ENCODE measurements around the gene CFAP92. TPM values are rescaled to one million over a fixed set of nuclear protein-coding genes. Genes with fewer than 3 reads are reported as not detected.

CFAP92 gene
- total RNA-seq, 4 donors from 2014 or later = 0.40 to 2.5 (median 0.57) TPM

- DNase-seq = no peak
Observed at GRCh38 chr3:129002573-129003569, 9.0 kb upstream of the CFAP92 start.

GRCh38 chr3:129001806-129002572 is 8.1 kb upstream of the CFAP92 start:
- Histone ChIP-seq H3K36me3 (no peaks in the 10 kb centered on the region), H3K9me3 (no peaks in the 10 kb centered on the region), H3K27me3 (no peaks in the 10 kb centered on the region), H3K27ac (peak overlapping the region in 2 of 3 donors; percentile 60 to 85), H3K4me1 (peaks cover 17 to 41% of the 10 kb centered on the region in 2 donors), H3K4me3 (replicated peaks in 1 of 3) (peak overlapping the region in 2 of 3 donors; percentile 35 to 42)
- DNase-seq = no peak
- no peak for TF ChIP-seq POLR2A (IDR thresholded peaks at IDR 0.05)
- TF ChIP-seq CTCF (IDR thresholded peaks at IDR 0.05) = no peak
- intact Hi-C loops (cut with DNase I) = no loop called here
- 2 to 5% methylated on average over 20 to 29 of the region's 81 CpGs for WGBS, 2 donors

More at GRCh38 chr3:129002573-129003569, 9.0 kb upstream of the CFAP92 start:
- Histone ChIP-seq H3K4me1 (peaks cover 17 to 41% of the 10 kb centered on the region in 2 donors), H3K4me3 (replicated peaks in 1 of 3) (no peak overlapping the region), H3K9me3 (no peaks in the 10 kb centered on the region), H3K36me3 (no peaks in the 10 kb centered on the region), H3K27me3 (no peaks in the 10 kb centered on the region), H3K27ac (peak overlapping the region in 1 of 3 donors; percentile 43)
- intact Hi-C loops (cut with DNase I) = no loop called here
- 37 to 44% methylated on average over 26 to 28 of the region's 28 CpGs for WGBS, 2 donors
- TF ChIP-seq CTCF (IDR thresholded peaks at IDR 0.05) (no peak), POLR2A (IDR thresholded peaks at IDR 0.05) (no peak)

- H3K27ac ChIP-seq = peak within 1 kb of the TSS in 2 of 3 donors; percentile 60 to 85
- peaks cover 16 to 41% of the 10 kb centered on the region in 2 donors for H3K4me1 ChIP-seq
- no peaks in the 10 kb centered on the region for H3K27me3 ChIP-seq
- peak; percentile 57 to 61 for DNase-seq
- H3K36me3 ChIP-seq = no peaks in the 10 kb centered on the region
- peak in 1 of 2 donors; percentile 54 for TF ChIP-seq POLR2A (IDR thresholded peaks at IDR 0.05)
- no peak for TF ChIP-seq CTCF (IDR thresholded peaks at IDR 0.05)
- 1% methylated on average over 19 to 25 of the region's 74 CpGs for WGBS, 2 donors
- H3K9me3 ChIP-seq = no peaks in the 10 kb centered on the region
- intact Hi-C loops (cut with DNase I) = no loop called here
- H3K4me3 ChIP-seq (replicated peaks in 1 of 3) = peak within 1 kb of the TSS; percentile 14 to 42 (median 35)
Observed at GRCh38 chr3:129001101-129001805, 7.4 kb upstream of the CFAP92 start, which contains the start of gene EFCC1. TSS of gene EFCC1 (plus strand) at chr3:129001304. CDS start at chr3:129001629, 325 bp downstream.

GRCh38 chr3:129000742-129001100 is 6.8 kb upstream of the CFAP92 start:
- H3K4me1 ChIP-seq = peaks cover 11 to 37% of the 10 kb centered on the region in 2 donors
- 15 to 21% methylated on average over 14 to 15 of the region's 15 CpGs for WGBS, 2 donors
- H3K9me3 ChIP-seq = no peaks in the 10 kb centered on the region
- no peaks in the 10 kb centered on the region for H3K27me3 ChIP-seq
- H3K27ac ChIP-seq = peak overlapping the region in 2 of 3 donors; percentile 60 to 85
- intact Hi-C loops (cut with DNase I) = no loop called here
- no peaks in the 10 kb centered on the region for H3K36me3 ChIP-seq
- peak overlapping the region in 2 of 3 donors; percentile 14 to 42 for H3K4me3 ChIP-seq (replicated peaks in 1 of 3)
- no peak for TF ChIP-seq CTCF (IDR thresholded peaks at IDR 0.05)
- TF ChIP-seq POLR2A (IDR thresholded peaks at IDR 0.05) = no peak
- DNase-seq = no peak

Data from thyroid gland (tissue), 4 donors.